ENCODE measurements around the gene STK24.

DNA sequence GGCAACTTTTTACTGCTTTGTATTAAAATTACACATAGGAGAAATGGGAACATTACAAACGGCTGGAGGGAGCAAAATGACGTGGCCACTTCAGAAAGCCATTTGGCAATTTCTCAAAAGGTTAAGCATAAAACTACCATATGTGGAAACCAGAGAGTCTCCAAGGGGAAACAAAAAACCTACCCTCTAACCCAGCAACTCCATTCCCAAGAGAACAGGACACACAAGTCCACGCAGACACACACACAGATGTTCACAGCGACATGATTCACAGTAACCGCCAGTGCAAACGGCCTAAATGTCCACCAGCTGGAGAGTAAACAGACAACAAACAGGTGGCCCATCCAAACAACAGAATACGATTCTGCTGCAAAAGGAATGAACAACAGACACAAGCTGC, 37.2 kb downstream of the STK24 start:
- TF ChIP-seq, protein P1, sequence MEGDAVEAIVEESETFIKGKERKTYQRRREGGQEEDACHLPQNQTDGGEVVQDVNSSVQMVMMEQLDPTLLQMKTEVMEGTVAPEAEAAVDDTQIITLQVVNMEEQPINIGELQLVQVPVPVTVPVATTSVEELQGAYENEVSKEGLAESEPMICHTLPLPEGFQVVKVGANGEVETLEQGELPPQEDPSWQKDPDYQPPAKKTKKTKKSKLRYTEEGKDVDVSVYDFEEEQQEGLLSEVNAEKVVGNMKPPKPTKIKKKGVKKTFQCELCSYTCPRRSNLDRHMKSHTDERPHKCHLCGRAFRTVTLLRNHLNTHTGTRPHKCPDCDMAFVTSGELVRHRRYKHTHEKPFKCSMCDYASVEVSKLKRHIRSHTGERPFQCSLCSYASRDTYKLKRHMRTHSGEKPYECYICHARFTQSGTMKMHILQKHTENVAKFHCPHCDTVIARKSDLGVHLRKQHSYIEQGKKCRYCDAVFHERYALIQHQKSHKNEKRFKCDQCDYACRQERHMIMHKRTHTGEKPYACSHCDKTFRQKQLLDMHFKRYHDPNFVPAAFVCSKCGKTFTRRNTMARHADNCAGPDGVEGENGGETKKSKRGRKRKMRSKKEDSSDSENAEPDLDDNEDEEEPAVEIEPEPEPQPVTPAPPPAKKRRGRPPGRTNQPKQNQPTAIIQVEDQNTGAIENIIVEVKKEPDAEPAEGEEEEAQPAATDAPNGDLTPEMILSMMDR (IDR thresholded peaks at IDR 0.05), result no peak
- TF ChIP-seq CHD2 (IDR thresholded peaks at IDR 0.05; ENCODE audit: low read length, partially characterized antibody), result no peak
- TF ChIP-seq, protein P2, sequence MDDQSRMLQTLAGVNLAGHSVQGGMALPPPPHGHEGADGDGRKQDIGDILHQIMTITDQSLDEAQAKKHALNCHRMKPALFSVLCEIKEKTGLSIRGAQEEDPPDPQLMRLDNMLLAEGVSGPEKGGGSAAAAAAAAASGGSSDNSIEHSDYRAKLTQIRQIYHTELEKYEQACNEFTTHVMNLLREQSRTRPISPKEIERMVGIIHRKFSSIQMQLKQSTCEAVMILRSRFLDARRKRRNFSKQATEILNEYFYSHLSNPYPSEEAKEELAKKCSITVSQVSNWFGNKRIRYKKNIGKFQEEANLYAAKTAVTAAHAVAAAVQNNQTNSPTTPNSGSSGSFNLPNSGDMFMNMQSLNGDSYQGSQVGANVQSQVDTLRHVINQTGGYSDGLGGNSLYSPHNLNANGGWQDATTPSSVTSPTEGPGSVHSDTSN (IDR thresholded peaks at IDR 0.05), result no peak
- no peak for TF ChIP-seq POLR2AphosphoS5 (IDR thresholded peaks at IDR 0.05; ENCODE audit: low read depth, low read length)
- TF ChIP-seq TAF1 (IDR thresholded peaks at IDR 0.05; ENCODE audit: borderline replicate concordance, low read depth, low read length), result no peak
- TF ChIP-seq, protein P3, sequence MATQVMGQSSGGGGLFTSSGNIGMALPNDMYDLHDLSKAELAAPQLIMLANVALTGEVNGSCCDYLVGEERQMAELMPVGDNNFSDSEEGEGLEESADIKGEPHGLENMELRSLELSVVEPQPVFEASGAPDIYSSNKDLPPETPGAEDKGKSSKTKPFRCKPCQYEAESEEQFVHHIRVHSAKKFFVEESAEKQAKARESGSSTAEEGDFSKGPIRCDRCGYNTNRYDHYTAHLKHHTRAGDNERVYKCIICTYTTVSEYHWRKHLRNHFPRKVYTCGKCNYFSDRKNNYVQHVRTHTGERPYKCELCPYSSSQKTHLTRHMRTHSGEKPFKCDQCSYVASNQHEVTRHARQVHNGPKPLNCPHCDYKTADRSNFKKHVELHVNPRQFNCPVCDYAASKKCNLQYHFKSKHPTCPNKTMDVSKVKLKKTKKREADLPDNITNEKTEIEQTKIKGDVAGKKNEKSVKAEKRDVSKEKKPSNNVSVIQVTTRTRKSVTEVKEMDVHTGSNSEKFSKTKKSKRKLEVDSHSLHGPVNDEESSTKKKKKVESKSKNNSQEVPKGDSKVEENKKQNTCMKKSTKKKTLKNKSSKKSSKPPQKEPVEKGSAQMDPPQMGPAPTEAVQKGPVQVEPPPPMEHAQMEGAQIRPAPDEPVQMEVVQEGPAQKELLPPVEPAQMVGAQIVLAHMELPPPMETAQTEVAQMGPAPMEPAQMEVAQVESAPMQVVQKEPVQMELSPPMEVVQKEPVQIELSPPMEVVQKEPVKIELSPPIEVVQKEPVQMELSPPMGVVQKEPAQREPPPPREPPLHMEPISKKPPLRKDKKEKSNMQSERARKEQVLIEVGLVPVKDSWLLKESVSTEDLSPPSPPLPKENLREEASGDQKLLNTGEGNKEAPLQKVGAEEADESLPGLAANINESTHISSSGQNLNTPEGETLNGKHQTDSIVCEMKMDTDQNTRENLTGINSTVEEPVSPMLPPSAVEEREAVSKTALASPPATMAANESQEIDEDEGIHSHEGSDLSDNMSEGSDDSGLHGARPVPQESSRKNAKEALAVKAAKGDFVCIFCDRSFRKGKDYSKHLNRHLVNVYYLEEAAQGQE (IDR thresholded peaks at IDR 0.05; ENCODE audit: low read depth, low read length), result no peak
- TF ChIP-seq NFIC (IDR thresholded peaks at IDR 0.05; ENCODE audit: borderline replicate concordance), result no peak
- no peak for TF ChIP-seq RAD21 (IDR thresholded peaks at IDR 0.05; ENCODE audit: low read length)
- TF ChIP-seq, protein P4, sequence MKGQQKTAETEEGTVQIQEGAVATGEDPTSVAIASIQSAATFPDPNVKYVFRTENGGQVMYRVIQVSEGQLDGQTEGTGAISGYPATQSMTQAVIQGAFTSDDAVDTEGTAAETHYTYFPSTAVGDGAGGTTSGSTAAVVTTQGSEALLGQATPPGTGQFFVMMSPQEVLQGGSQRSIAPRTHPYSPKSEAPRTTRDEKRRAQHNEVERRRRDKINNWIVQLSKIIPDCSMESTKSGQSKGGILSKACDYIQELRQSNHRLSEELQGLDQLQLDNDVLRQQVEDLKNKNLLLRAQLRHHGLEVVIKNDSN (IDR thresholded peaks at IDR 0.05; ENCODE audit: borderline replicate concordance, low read depth), result no peak
- no peak for TF ChIP-seq FOXM1 (IDR thresholded peaks at IDR 0.05; ENCODE audit: low read depth)
- TF ChIP-seq EP300 (IDR thresholded peaks at IDR 0.05; ENCODE audit: borderline replicate concordance in 1 of 2, low read depth in 1 of 2, low read length in 1 of 2), result no peak
- TF ChIP-seq RFX5 (IDR thresholded peaks at IDR 0.05; ENCODE audit: low read length), result no peak
